GM12874 (cell line): ENCODE results near the gene MAPK12.

ENCODE experiments used
- CTCF ChIP-seq: IDR thresholded peaks from 2 replicates; pipeline ENCODE4 v1.5.1; 2011; ENCODE audit warnings: low read depth, mild to moderate bottlenecking, control low read depth, low read length, moderate library complexity; ENCODE audit not compliant: insufficient read depth

MAPK12 gene

GRCh38 chr22:50303515-50303847 lies 42.0 kb upstream of the MAPK12 start:
- TF ChIP-seq CTCF = no peak

GRCh38 chr22:50302564-50302963 lies 41.1 kb upstream of the MAPK12 start:
- TF ChIP-seq CTCF = no peak

- no peak for TF ChIP-seq CTCF
These were observed 40.6 kb upstream of the MAPK12 start for GRCh38 chr22:50302041-50302541.

GRCh38 chr22:50301581-50301991 lies 40.1 kb upstream of the MAPK12 start:
- TF ChIP-seq CTCF = no peak

- no peak for TF ChIP-seq CTCF
These were observed 39.3 kb upstream of the MAPK12 start for GRCh38 chr22:50300620-50301257.

- TF ChIP-seq CTCF = no peak
These were observed 38.5 kb upstream of the MAPK12 start for GRCh38 chr22:50299785-50300619.

GRCh38 chr22:50298937-50299784 lies 37.7 kb upstream of the MAPK12 start:
- no peak for TF ChIP-seq CTCF
